ENCODE measurements around the gene TRIOBP. TPM values are rescaled to one million over a fixed set of nuclear protein-coding genes. Genes with fewer than 3 reads are reported as not detected.

Gene TRIOBP
- total and polyA plus RNA-seq, 2 of the 13 experiments (the other 11 are each of a cell fraction or from before 2014, with no cell fraction given) = 6.1 to 15.4 TPM

GRCh38 chr22:37747080-37747714, 50.3 kb downstream of the TRIOBP start:
- Histone ChIP-seq H2AFZ (ENCODE audit: low read length) (no peak overlapping the region), H3K4me3 (replicated peaks in 1 of 3; ENCODE audit: insufficient read depth in 1 of 3, low read depth in 2 of 3, low read length in 3 of 3) (peak overlapping the region; percentile 82 to 98 (median 84)), H3K27ac (ENCODE audit: extremely low read length, insufficient read depth, low read length) (peak overlapping the region; percentile 67), H3K27me3 (ENCODE audit: control insufficient read depth in 1 of 2, insufficient read depth in 2 of 2, low read length in 2 of 2) (no peaks in the 10 kb centered on the region), H3K79me2 (ENCODE audit: insufficient read depth, low read length) (peaks cover 14% of the 10 kb centered on the region), H3K4me2 (ENCODE audit: low read depth, low read length) (peak overlapping the region; percentile 97), H3K9ac (ENCODE audit: insufficient read depth, low read depth, low read length) (peak overlapping the region; percentile 91), H4K20me1 (ENCODE audit: insufficient read depth, low read length) (no peaks in the 10 kb centered on the region), H3K9me3 (ENCODE audit: low read length) (no peaks in the 10 kb centered on the region), H3K4me1 (ENCODE audit: insufficient read depth, low read length) (peaks cover 58% of the 10 kb centered on the region), H3K36me3 (replicated peaks in 1 of 2; ENCODE audit: control insufficient read depth in 1 of 2, insufficient read depth in 2 of 2, low read length in 2 of 2) (no peaks in the 10 kb centered on the region)
- DNase-seq (ENCODE audit: low spot score) = no peak
- ChIA-PET POLR2A (interaction anchor here (1.4 to 1.5 kb wide), 2 partner anchors 12 to 60 kb away, joined by 4 to 6 read pairs; partner anchors contain the start of gene GCAT), CTCF (ENCODE audit: low intra/inter-chr PET ratio, low total read pairs) (no interaction called here)
- no TSS peak for BruUV-seq (replicated peaks)
- FAIRE-seq = no peak
- 16% methylated on average over 12 of the region's 16 CpGs for WGBS (ENCODE audit: low lambda C conversion rate)
- intact Hi-C loops (cut with micrococcal nuclease; ENCODE audit: unreplicated experiment) (loop anchor here (5.0 to 10.0 kb wide), 2 partner anchors 55 to 118 kb away; no protein-coding TSS in a partner anchor), in situ Hi-C loops (cut with HindIII; ENCODE audit: extremely low pct_ligation_motif_present, low pct_unique_long_range_greater_than_20kb) (no loop called here)
- ATAC-seq = peak; percentile 6; the same call in 2 of the 3 replicates
- TF ChIP-seq ZNF629 (CRISPR knock-in tag; conservative IDR thresholded peaks at IDR 0.05) (peak; percentile 93), EED (CRISPR knock-in tag; IDR thresholded peaks at IDR 0.05) (no peak), SP2 (CRISPR knock-in tag; IDR thresholded peaks at IDR 0.05) (0 out of 2 replicates have a peak, but pooled peaks have one; percentile 4), YEATS4 (CRISPR knock-in tag; IDR thresholded peaks at IDR 0.05; ENCODE audit: borderline replicate concordance) (no peak), ZNF350 (CRISPR knock-in tag; IDR thresholded peaks at IDR 0.05; ENCODE audit: borderline replicate concordance, low read depth) (0 out of 2 replicates have a peak, but pooled peaks have one; percentile 3), PLSCR1 (CRISPR knock-in tag; IDR thresholded peaks at IDR 0.05; ENCODE audit: borderline replicate concordance) (no peak), GMEB1 (CRISPR knock-in tag; IDR thresholded peaks at IDR 0.05; ENCODE audit: borderline replicate concordance) (peak; percentile 27; the same call in 1 of the 2 replicates), MLLT10 (CRISPR knock-in tag; IDR thresholded peaks at IDR 0.05) (no peak), ZFP36L1 (CRISPR knock-in tag; IDR thresholded peaks at IDR 0.05) (no peak), ARNT (IDR thresholded peaks at IDR 0.05) (no peak), ZNF12 (CRISPR knock-in tag; IDR thresholded peaks at IDR 0.05) (no peak), ZNF574 (CRISPR knock-in tag; IDR thresholded peaks at IDR 0.05) (0 out of 2 replicates have a peak, but pooled peaks have one; percentile 10), ZNF878 (CRISPR knock-in tag; IDR thresholded peaks at IDR 0.05) (no peak), NONO (IDR thresholded peaks at IDR 0.05) (no peak), NONO (CRISPR knock-in tag; conservative IDR thresholded peaks at IDR 0.05) (0 out of 2 replicates have a peak, but pooled peaks have one; percentile 3), ZMYM3 (CRISPR knock-in tag; IDR thresholded peaks at IDR 0.05) (peak; percentile 78), RXRA (CRISPR knock-in tag; IDR thresholded peaks at IDR 0.05) (0 out of 2 replicates have a peak, but pooled peaks have one; percentile 13), JARID2 (CRISPR knock-in tag; IDR thresholded peaks at IDR 0.05; ENCODE audit: insufficient replicate concordance) (no peak), SP4 (CRISPR knock-in tag; IDR thresholded peaks at IDR 0.05) (0 out of 2 replicates have a peak, but pooled peaks have one; percentile 39), DR1 (CRISPR knock-in tag; IDR thresholded peaks at IDR 0.05) (no peak), FLYWCH1 (CRISPR knock-in tag; IDR thresholded peaks at IDR 0.05) (no peak)
